GM21717 (cell line): ENCODE data around the gene PTX4.

Experiments used
- ATAC-seq: cut with Tn5 transposase; IDR thresholded peaks from one replicate; pipeline ENCODE4 v1.9.1; 2021; ENCODE audit warnings: mild to moderate bottlenecking, moderate library complexity; ENCODE audit not compliant: unreplicated experiment

Gene PTX4

GRCh38 chr16:1465567-1465915 lies 23.2 kb downstream of the PTX4 start:
- ATAC-seq, result no peak

- ATAC-seq, result no peak
These were observed 23.7 kb downstream of the PTX4 start for GRCh38 chr16:1464894-1465566.

GRCh38 chr16:1464196-1464893 lies 24.4 kb downstream of the PTX4 start:
- ATAC-seq, result no peak

- ATAC-seq, result no peak
These were observed 27.6 kb downstream of the PTX4 start for GRCh38 chr16:1461146-1461545.

GRCh38 chr16:1460602-1461138 lies 28.1 kb downstream of the PTX4 start:
- ATAC-seq, result no peak

GRCh38 chr16:1459967-1460366 lies 28.8 kb downstream of the PTX4 start:
- no peak for ATAC-seq

GRCh38 chr16:1458977-1459341 lies 29.8 kb downstream of the PTX4 start:
- ATAC-seq, result no peak

GRCh38 chr16:1458336-1458976 lies 30.3 kb downstream of the PTX4 start:
- ATAC-seq, result no peak

- ATAC-seq, result no peak
These were observed 31.1 kb downstream of the PTX4 start for GRCh38 chr16:1457489-1458245.

- no peak for ATAC-seq
These were observed 31.8 kb downstream of the PTX4 start for GRCh38 chr16:1456951-1457350.

GRCh38 chr16:1455190-1456171 lies 33.3 kb downstream of the PTX4 start:
- ATAC-seq, result no peak

- no peak for ATAC-seq
These were observed 34.2 kb downstream of the PTX4 start for GRCh38 chr16:1454561-1454960.

- no peak for ATAC-seq
These were observed 35.4 kb downstream of the PTX4 start for GRCh38 chr16:1453316-1453715.

- no peak for ATAC-seq
These were observed 36.2 kb downstream of the PTX4 start for GRCh38 chr16:1452530-1452929.

GRCh38 chr16:1451702-1452392 lies 36.9 kb downstream of the PTX4 start:
- ATAC-seq, result no peak

GRCh38 chr16:1450841-1451240 lies 37.9 kb downstream of the PTX4 start:
- no peak for ATAC-seq

GRCh38 chr16:1450218-1450617 lies 38.5 kb downstream of the PTX4 start:
- ATAC-seq, result no peak

- no peak for ATAC-seq
These were observed 39.4 kb downstream of the PTX4 start for GRCh38 chr16:1449201-1449788.

GRCh38 chr16:1448536-1449116 lies 40.1 kb downstream of the PTX4 start:
- no peak for ATAC-seq
